GM21825 (cell line): ENCODE measurements around the gene MAP2K5.

ENCODE experiments used
- ATAC-seq: cut with Tn5 transposase; IDR thresholded peaks from one replicate; pipeline ENCODE4 v1.9.1; 2021; ENCODE audit warnings: mild to moderate bottlenecking, moderate library complexity; ENCODE audit not compliant: unreplicated experiment

Gene MAP2K5

DNA sequence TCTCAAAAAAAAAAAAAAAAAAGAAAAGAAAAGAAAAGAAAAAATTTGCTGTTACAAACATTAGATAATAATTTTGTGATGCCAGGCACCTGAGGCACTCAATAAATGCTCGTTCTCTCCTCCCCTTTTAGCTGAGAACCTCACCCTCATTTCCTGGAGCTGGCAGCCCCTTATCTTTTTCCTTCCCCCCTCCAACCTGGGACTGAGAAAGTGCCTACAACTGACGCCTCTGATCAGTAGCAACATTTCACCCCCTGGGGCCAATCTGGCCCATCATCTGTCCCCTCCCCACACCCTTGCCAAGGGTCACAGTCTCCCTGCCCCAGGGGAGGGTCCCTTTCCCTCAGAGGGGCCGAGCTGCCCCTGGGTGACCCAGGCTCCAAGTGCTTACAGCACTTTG, 309.9 kb downstream of the MAP2K5 start:
- ATAC-seq = no peak

DNA sequence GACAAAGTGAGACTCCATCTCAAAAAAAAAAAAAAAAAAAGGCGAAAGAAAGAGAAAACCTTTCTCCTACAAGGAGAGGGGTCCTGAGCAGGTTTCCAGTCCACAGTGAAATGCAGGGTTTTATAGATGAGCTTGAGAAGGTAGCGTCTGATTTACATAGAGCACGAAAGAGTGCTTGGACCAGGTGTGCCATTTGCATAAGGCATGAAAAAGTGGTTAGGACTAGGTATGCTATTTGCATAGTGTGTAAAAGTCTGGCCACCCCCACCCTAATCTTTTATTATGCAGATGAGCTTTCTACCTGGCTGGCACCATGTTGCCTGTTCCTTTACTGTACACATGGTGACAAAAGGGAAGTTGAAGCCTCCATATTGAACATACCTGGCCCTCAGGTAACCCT, 311.0 kb downstream of the MAP2K5 start:
- no peak for ATAC-seq

GRCh38 chr15:67854358-67854757, 311.9 kb downstream of the MAP2K5 start:
- no peak for ATAC-seq

GRCh38 chr15:67855842-67856241, 313.3 kb downstream of the MAP2K5 start:
- no peak for ATAC-seq
